Natural killer cell (primary cell): ENCODE measurements around the gene CDC42SE2. TPM values are rescaled to one million over a fixed set of nuclear protein-coding genes. Genes with fewer than 3 reads are reported as not detected.

Source experiments
- ATAC-seq, 3 donors: fragments of 150-1000 bp in 2 of 3; fragments of 200-7000 bp in 1 of 3; cut with Tn5 transposase; 1 replicate in 1 of 3; 2 replicates in 2 of 3; pipeline ENCODE4 v1.10.0; 2021; ENCODE audit warnings: mild to moderate bottlenecking in 2 of 3, moderate library complexity in 2 of 3
- DNase-seq, 2 donors: peaks; one replicate each; pipeline versions ENCODE4 v3.0.0 to v3.0.0-alpha.2; 2013 to 2021; ENCODE audit warnings: mixed read lengths in 1 of 2
- H3K27ac ChIP-seq: one replicate; pipeline ENCODE4 v1.5.1; 2013; ENCODE audit warnings: mild to moderate bottlenecking, low read length
- H3K27me3 ChIP-seq: one replicate; pipeline ENCODE4 v1.6.1; 2013; ENCODE audit warnings: low read length; ENCODE audit not compliant: control insufficient read depth, insufficient read depth
- H3K36me3 ChIP-seq: one replicate; pipeline ENCODE4 v1.6.1; 2013; ENCODE audit warnings: low read length; ENCODE audit not compliant: control insufficient read depth, insufficient read depth
- H3K4me1 ChIP-seq: one replicate; pipeline ENCODE4 v1.6.1; 2013; ENCODE audit warnings: low read length; ENCODE audit not compliant: control insufficient read depth, insufficient read depth
- H3K4me3 ChIP-seq: one replicate; pipeline ENCODE4 v1.5.1; 2013; ENCODE audit warnings: low read length
- H3K9me3 ChIP-seq: one replicate; pipeline ENCODE4 v1.6.1; 2013; ENCODE audit warnings: low read length; ENCODE audit not compliant: control insufficient read depth, insufficient read depth
- H3K27ac Mint-ChIP-seq, 2 donors: one replicate each; pipeline ENCODE4 v1.8.0; 2022; ENCODE audit warnings: mild to moderate bottlenecking in 2 of 2, mixed read lengths in 2 of 2, moderate library complexity in 1 of 2
- H3K27me3 Mint-ChIP-seq, 2 donors: one replicate each; pipeline ENCODE4 v1.8.0; 2022; ENCODE audit warnings: low read depth in 2 of 2, mixed read lengths in 2 of 2
- H3K36me3 Mint-ChIP-seq: one replicate; pipeline ENCODE4 v1.8.0; 2022; ENCODE audit warnings: mixed read lengths
- H3K4me1 Mint-ChIP-seq, 2 donors: one replicate each; pipeline ENCODE4 v1.8.0; 2022; ENCODE audit warnings: mixed read lengths in 2 of 2
- H3K4me3 Mint-ChIP-seq: one replicate; pipeline ENCODE4 v1.8.0; 2022; ENCODE audit warnings: mild to moderate bottlenecking, moderate library complexity, mixed read lengths
- H3K9me3 Mint-ChIP-seq, 2 donors: one replicate each; pipeline ENCODE4 v1.8.0; 2022; ENCODE audit warnings: mixed read lengths in 2 of 2
- CTCF ChIP-seq: fragments of 200-600 bp; IDR thresholded peaks from one replicate; pipeline ENCODE4 v1.8.0; 2022; ENCODE audit warnings: antibody characterized with exemption
- WGBS: methylation state at CpG from one replicate; pipeline ENCODE4 v1.1.7; 2013; ENCODE audit warnings: missing lambda C conversion rate; ENCODE audit not compliant: insufficient coverage; 5-methylcytosine and 5-hydroxymethylcytosine counted together
- intact Hi-C: fragments of 100-400 bp; cut with micrococcal nuclease; formaldehyde crosslinking; loops from one replicate; pipeline ENCODE4 v1.14.2; 2022
- total RNA-seq, 4 donors: library from RNA; stranded (reverse); fragments of 120-200 nt in 1 of 4; gene quantifications; one replicate each; pipeline versions ENCODE4 v1.2.3 to v1.2.4, GENCODE V29; 2013 to 2022

Gene CDC42SE2
- total RNA-seq, 3 donors from 2014 or later (not counting 1 experiment from before 2014, with no cell fraction given), result 140 to 183 (median 166) TPM

- Mint-ChIP-seq H3K27me3 (no peaks in the 10 kb centered on the region), H3K36me3 (peaks cover 13% of the 10 kb centered on the region), H3K9me3 (no peaks in the 10 kb centered on the region), H3K4me1 (peaks cover 57 to 59% of the 10 kb centered on the region in 2 donors), H3K27ac (peak overlapping the region; percentile 89 to 95), H3K4me3 (no peak overlapping the region)
- peaks cover 32% of the 10 kb centered on the region for H3K36me3 ChIP-seq
- H3K27me3 ChIP-seq, result no peaks in the 10 kb centered on the region
- H3K4me1 ChIP-seq, result peaks cover 41% of the 10 kb centered on the region
- intact Hi-C loops, result loop anchor here (5.0 kb wide), 1 partner anchor 87 kb away; no protein-coding TSS in a partner anchor
- ATAC-seq (no peak), DNase-seq (no peak)
- no peak for TF ChIP-seq CTCF
- no peak overlapping the region for H3K27ac ChIP-seq
- no peak overlapping the region for H3K4me3 ChIP-seq
- WGBS, result 55% methylated on average over 5 of the region's 6 CpGs
- no peaks in the 10 kb centered on the region for H3K9me3 ChIP-seq
Measured at GRCh38 chr5:131384173-131384572, 120.3 kb downstream of the CDC42SE2 start.

- intact Hi-C loops, result loop anchor here (5.0 kb wide), 1 partner anchor 87 kb away; no protein-coding TSS in a partner anchor
- Histone ChIP-seq H3K4me3 (no peak overlapping the region), H3K4me1 (peaks cover 38% of the 10 kb centered on the region), H3K9me3 (no peaks in the 10 kb centered on the region), H3K27ac (no peak overlapping the region), H3K27me3 (no peaks in the 10 kb centered on the region), H3K36me3 (peaks cover 37% of the 10 kb centered on the region)
- DNase-seq (no peak), ATAC-seq (no peak)
- Mint-ChIP-seq H3K4me1 (peaks cover 55 to 56% of the 10 kb centered on the region in 2 donors), H3K27ac (peak overlapping the region; percentile 89 to 95), H3K9me3 (no peaks in the 10 kb centered on the region), H3K36me3 (peaks cover 16% of the 10 kb centered on the region), H3K4me3 (no peak overlapping the region), H3K27me3 (no peaks in the 10 kb centered on the region)
- 98% methylated on average over 3 of the region's 3 CpGs for WGBS
- no peak for TF ChIP-seq CTCF
Measured at GRCh38 chr5:131384616-131385214, 120.9 kb downstream of the CDC42SE2 start.

- no peaks in the 10 kb centered on the region for H3K27me3 Mint-ChIP-seq
- TF ChIP-seq CTCF, result no peak
- peaks cover 49% of the 10 kb centered on the region for H3K36me3 ChIP-seq
- 100% methylated on average over 3 of the region's 3 CpGs for WGBS
- DNase-seq (no peak), ATAC-seq (no peak)
- no peak overlapping the region for H3K4me3 ChIP-seq
- H3K4me1 ChIP-seq, result peaks cover 24% of the 10 kb centered on the region
- H3K9me3 ChIP-seq, result no peaks in the 10 kb centered on the region
- peaks cover 49 to 54% of the 10 kb centered on the region in 2 donors for H3K4me1 Mint-ChIP-seq
- no peak overlapping the region for H3K27ac ChIP-seq
- intact Hi-C loops, result no loop called here
- peaks cover 20% of the 10 kb centered on the region for H3K36me3 Mint-ChIP-seq
- H3K9me3 Mint-ChIP-seq, result no peaks in the 10 kb centered on the region
- H3K27me3 ChIP-seq, result no peaks in the 10 kb centered on the region
- H3K4me3 Mint-ChIP-seq, result no peak overlapping the region
- H3K27ac Mint-ChIP-seq, result peak overlapping the region; percentile 89 to 95
Measured at GRCh38 chr5:131386124-131386523, 122.3 kb downstream of the CDC42SE2 start.

- H3K27me3 ChIP-seq, result no peaks in the 10 kb centered on the region
- ATAC-seq (no peak), DNase-seq (no peak)
- H3K9me3 ChIP-seq, result no peaks in the 10 kb centered on the region
- Mint-ChIP-seq H3K4me3 (no peak overlapping the region), H3K36me3 (peaks cover 20% of the 10 kb centered on the region), H3K4me1 (peaks cover 42 to 47% of the 10 kb centered on the region in 2 donors), H3K27ac (peak overlapping the region; percentile 89 to 95), H3K27me3 (no peaks in the 10 kb centered on the region), H3K9me3 (no peaks in the 10 kb centered on the region)
- H3K4me3 ChIP-seq, result no peak overlapping the region
- H3K27ac ChIP-seq, result no peak overlapping the region
- H3K4me1 ChIP-seq, result peaks cover 17% of the 10 kb centered on the region
- intact Hi-C loops, result no loop called here
- TF ChIP-seq CTCF, result no peak
- 89% methylated on average over 4 of the region's 4 CpGs for WGBS
- peaks cover 52% of the 10 kb centered on the region for H3K36me3 ChIP-seq
Measured at GRCh38 chr5:131386779-131387178, 122.9 kb downstream of the CDC42SE2 start.
